ENCODE data around the gene ZNF655.

ZNF655 gene

DNA sequence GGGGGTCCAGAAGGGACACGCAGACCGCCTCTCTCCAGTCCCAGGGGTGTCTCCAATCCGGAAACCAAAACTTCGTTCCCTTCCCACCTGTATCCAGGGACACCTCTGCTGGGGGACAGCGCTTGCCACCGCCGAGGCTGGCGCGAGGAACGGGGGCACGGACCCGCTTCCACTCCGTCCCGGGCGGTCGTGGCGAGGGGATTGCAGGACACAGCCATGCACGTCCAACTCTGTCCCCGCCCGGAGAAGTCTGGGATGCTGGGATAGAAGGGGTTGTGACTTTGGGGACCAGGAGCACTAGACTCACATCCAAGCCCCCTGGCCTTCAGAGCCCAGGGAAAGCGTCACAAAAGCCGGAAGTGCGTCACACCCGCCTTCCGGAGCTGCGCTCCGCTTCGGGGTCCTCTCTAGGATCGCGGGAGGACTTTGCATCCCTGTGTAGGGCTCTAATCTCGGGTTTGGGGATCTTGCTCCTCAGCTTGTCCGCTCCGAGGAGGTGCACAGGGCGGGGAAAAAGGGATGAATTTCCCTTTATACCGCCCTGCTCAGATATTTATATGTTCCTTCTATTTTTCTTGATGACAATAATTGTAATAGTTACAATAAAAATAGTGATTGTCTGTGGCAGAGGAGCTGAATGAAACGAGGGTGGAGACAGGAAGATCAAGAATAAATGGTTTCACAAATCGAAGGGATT, 6.5 kb upstream of the ZNF655 start, which contains the start of gene FAM200A:
TSS of gene FAM200A (minus strand) at position 348 of the 697 bp plus-strand sequence. CDS start 3,707 bp downstream, outside the sequence.
- TF ChIP-seq, protein P1, sequence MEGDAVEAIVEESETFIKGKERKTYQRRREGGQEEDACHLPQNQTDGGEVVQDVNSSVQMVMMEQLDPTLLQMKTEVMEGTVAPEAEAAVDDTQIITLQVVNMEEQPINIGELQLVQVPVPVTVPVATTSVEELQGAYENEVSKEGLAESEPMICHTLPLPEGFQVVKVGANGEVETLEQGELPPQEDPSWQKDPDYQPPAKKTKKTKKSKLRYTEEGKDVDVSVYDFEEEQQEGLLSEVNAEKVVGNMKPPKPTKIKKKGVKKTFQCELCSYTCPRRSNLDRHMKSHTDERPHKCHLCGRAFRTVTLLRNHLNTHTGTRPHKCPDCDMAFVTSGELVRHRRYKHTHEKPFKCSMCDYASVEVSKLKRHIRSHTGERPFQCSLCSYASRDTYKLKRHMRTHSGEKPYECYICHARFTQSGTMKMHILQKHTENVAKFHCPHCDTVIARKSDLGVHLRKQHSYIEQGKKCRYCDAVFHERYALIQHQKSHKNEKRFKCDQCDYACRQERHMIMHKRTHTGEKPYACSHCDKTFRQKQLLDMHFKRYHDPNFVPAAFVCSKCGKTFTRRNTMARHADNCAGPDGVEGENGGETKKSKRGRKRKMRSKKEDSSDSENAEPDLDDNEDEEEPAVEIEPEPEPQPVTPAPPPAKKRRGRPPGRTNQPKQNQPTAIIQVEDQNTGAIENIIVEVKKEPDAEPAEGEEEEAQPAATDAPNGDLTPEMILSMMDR (IDR thresholded peaks at IDR 0.05; ENCODE audit: low read length, missing control alignments) = no peak
- peak within 1 kb of the TSS; percentile 83 for H3K4me3 ChIP-seq (replicated peaks; ENCODE audit: low read depth, low read length)
- peak; percentile 97 for DNase-seq (ENCODE audit: low read depth)

DNA sequence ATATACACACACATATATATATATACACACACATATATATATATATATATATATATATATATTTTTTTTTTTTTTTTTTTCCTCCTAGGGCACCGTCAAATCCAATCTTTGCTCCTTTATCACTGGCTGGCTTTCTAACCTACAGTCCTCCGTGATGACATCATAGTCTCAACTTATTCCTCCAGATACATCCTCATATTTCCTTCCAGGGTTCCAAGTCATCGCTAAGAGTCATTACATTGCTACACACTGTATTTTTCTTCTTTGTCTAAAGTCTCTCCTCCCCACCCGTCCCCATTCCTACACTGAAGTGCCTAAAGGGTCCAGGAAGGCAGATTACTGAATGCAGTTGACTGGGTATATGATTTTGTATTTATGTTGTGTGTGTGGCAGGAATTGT, 5.4 kb upstream of the ZNF655 start:
- no peak for DNase-seq (ENCODE audit: low read depth)
- TF ChIP-seq, protein P1 (IDR thresholded peaks at IDR 0.05; ENCODE audit: low read length, missing control alignments) = no peak
- no peak overlapping the region for H3K4me3 ChIP-seq (replicated peaks; ENCODE audit: low read depth, low read length)

DNA sequence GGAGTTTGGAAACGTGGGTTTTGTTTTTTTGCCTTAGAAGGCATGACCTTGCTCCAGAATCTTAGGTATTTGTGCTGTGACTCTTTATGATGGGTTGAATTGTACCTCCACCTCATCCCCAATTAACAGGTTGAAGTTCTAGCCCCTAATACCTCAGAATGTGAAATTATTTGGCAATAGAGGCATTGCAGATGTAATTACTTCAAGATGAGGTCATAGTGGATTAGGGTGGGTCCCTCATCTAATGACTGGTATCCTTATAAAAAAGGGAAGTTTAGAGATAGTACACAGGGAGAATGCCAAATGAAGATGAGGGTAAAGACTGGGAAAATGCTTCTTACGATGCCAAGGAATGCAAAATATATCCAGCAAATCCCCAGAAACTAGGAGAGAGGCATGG, 3.5 kb upstream of the ZNF655 start:
- TF ChIP-seq, protein P1 (IDR thresholded peaks at IDR 0.05; ENCODE audit: low read length, missing control alignments) = no peak
- no peak for DNase-seq (ENCODE audit: low read depth)
- no peak overlapping the region for H3K4me3 ChIP-seq (replicated peaks; ENCODE audit: low read depth, low read length)

DNA sequence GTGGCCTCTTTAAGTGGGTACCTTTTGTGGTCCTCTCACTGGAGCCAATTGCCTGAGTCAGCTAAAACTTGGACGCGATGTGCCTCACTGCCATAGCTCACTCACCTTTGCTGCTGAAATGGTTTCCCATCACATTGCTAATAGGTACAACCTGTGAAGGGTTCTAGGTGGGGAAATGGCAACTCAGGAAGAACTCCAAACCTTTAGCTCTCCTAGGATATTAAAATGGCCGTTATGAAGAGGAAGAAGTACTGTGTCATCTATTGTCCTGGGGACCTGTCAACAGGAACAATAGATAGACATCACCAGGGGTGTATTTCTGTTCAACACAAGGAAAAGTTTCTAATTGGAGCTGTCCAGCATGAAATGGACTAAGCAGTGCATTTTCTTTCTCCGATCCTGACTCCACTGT, 1.2 kb upstream of the ZNF655 start:
- TF ChIP-seq, protein P1 (IDR thresholded peaks at IDR 0.05; ENCODE audit: low read length, missing control alignments) = no peak
- H3K4me3 ChIP-seq (replicated peaks; ENCODE audit: low read depth, low read length) = peak overlapping the region; percentile 94
- DNase-seq (ENCODE audit: low read depth) = peak; percentile 15

DNA sequence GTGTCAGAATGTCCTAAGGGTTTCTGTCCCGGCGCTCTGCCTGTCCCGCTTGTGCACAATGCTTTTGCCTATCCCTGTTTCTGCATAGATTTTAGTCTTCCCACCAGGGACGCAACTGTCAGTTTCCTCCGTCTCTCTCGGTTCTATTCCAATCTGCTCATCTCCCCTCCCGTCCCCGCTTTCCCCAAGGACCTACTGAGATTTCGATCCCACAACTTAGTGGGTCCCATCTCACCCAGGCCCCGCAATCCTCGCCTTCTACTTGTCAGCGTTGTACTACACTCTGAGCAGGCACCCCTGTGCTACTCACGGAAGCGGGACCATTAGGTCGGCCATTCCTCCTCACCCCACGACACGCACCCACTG, 519 bp upstream of the ZNF655 start:
- TF ChIP-seq, protein P1 (IDR thresholded peaks at IDR 0.05; ENCODE audit: low read length, missing control alignments) = no peak
- no peak for DNase-seq (ENCODE audit: low read depth)

DNA sequence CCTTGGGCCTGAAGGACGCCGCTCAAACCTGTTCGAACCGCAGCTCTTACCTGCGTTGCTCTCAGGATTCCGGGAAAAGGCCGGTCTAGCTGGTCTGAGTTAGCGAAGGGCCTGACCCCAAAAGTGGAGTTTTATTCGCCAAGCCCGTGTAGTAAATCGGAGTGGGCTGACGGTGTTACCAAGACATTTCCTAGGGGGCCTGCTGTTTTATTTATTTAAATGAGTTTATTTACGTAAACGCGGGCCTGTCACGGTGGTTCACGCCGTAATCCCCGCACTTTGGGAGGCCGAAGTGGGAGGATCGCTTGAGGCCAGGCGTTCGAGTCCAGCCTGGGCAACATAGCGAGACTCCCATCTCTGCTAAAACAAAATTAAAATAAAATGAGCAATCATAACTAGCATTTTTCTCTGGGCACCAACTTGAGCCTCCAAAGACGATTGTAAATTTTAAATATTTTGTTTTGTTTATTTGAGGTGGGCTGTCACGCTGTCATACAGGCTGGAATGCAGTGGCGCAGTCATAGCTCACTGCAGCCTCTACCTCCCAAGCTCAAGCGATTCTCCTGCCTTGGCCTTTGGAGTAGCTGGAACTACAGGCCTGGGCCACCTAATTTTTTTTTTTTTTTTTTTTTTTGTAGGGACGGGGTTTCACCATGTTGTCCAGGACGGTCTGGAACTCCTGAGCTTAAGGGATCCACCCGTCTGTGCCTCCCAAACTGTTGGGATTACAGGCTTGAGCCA, 903 bp downstream of the ZNF655 start:
- TF ChIP-seq, protein P1 (IDR thresholded peaks at IDR 0.05; ENCODE audit: low read length, missing control alignments) = no peak
- DNase-seq (ENCODE audit: low read depth) = peak; percentile 25
- H3K4me3 ChIP-seq (replicated peaks; ENCODE audit: low read depth, low read length) = peak overlapping the region; percentile 94

More for the DNA sequence above, 519 bp upstream of the ZNF655 start:
- peak overlapping the region; percentile 94 for H3K4me3 ChIP-seq (replicated peaks; ENCODE audit: low read depth, low read length)
